ENCODE results near the gene HSPB6.

HSPB6 gene

DNA sequence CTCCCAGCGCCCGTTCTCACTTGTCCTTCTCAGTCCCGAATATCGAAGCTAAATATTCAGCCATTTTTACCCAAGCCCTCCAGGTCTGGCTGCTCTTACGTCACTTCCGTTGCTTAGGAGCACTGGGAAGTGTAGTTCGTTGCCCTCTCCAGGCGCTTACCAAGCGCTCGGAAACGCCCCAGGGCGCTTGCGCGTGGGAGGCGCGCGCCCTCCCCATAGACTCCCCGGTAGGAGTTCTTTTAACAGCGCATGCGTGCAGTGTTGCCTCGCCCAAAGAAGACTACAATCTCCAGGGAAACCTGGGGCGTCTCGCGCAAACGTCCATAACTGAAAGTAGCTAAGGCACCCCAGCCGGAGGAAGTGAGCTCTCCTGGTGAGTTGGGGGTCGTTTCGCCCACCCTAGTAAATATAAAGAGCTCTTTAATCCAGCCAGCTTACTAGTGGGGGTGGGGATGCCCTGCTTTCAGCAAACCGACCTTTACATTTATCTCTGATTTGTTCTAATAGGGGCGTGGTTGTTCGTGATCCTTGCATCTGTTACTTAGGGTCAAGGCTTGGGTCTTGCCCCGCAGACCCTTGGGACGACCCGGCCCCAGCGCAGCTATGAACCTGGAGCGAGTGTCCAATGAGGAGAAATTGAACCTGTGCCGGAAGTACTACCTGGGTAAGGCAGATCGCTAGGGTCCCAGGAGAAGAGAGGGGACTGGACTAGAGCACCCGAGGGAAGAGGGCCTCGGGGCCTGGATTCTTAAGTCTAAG, 11.3 kb downstream of the HSPB6 start, which contains the start of the genes PSENEN and U2AF1L4:
Gene PSENEN (plus strand): TSS at position 324 of the 759 bp plus-strand sequence. CDS start 280 bp downstream, at position 604.
Gene U2AF1L4 (minus strand): TSS at position 91 of the 759 bp plus-strand sequence. CDS start 27 bp downstream, at position 64.
- TF ChIP-seq, protein P1, sequence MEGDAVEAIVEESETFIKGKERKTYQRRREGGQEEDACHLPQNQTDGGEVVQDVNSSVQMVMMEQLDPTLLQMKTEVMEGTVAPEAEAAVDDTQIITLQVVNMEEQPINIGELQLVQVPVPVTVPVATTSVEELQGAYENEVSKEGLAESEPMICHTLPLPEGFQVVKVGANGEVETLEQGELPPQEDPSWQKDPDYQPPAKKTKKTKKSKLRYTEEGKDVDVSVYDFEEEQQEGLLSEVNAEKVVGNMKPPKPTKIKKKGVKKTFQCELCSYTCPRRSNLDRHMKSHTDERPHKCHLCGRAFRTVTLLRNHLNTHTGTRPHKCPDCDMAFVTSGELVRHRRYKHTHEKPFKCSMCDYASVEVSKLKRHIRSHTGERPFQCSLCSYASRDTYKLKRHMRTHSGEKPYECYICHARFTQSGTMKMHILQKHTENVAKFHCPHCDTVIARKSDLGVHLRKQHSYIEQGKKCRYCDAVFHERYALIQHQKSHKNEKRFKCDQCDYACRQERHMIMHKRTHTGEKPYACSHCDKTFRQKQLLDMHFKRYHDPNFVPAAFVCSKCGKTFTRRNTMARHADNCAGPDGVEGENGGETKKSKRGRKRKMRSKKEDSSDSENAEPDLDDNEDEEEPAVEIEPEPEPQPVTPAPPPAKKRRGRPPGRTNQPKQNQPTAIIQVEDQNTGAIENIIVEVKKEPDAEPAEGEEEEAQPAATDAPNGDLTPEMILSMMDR (IDR thresholded peaks at IDR 0.05) = no peak
- no peak for TF ChIP-seq ZFX (IDR thresholded peaks at IDR 0.05; ENCODE audit: borderline replicate concordance)
- H3K27ac ChIP-seq = peak within 1 kb of the TSS; percentile 98

DNA sequence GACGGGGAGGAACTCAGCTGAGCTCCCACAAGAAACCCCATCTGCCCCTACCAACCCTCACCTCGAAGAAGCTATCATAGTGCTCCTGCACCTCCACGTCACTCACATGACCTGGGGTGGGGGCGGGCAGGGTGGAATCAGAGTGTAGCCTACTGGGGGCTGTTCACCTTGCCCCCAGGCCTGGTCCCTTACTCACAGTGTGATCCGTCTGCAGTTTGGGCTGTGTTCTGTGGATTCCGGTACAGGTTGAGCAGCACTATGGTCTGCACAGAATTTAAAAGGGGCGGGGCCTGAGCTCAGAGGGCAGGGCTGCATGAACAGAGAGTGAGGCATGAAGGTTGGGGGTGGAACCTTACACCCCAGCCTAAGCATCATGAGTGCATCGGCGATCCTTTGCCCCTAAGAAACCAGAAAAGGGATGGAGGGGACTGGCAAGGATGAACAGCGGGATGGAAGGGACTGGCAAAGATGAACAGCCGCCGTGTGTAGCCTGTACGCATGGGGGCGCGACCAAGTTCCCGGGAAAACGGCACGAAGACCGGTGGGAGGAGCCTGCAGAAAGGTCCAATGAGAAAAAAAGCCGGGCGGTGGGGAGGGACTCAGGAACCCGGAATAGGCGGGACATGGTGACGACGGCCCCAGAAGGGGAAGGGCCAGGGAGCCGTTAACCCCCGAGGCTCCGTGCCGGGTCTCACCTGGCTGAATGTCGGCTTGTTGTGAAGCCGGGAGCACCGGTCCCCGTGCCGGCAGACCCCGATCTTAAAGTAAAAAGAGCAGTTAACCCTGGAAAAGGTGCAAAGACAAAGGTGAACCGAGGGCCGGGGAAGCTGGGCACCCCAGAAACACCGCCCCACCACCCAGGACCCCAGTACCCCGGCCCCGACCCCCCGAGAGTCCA, 12.2 kb downstream of the HSPB6 start:
- H3K27ac ChIP-seq = peak overlapping the region; percentile 98
- TF ChIP-seq, protein P1 (IDR thresholded peaks at IDR 0.05) = peak; percentile 56
- TF ChIP-seq ZFX (IDR thresholded peaks at IDR 0.05; ENCODE audit: borderline replicate concordance) = no peak

DNA sequence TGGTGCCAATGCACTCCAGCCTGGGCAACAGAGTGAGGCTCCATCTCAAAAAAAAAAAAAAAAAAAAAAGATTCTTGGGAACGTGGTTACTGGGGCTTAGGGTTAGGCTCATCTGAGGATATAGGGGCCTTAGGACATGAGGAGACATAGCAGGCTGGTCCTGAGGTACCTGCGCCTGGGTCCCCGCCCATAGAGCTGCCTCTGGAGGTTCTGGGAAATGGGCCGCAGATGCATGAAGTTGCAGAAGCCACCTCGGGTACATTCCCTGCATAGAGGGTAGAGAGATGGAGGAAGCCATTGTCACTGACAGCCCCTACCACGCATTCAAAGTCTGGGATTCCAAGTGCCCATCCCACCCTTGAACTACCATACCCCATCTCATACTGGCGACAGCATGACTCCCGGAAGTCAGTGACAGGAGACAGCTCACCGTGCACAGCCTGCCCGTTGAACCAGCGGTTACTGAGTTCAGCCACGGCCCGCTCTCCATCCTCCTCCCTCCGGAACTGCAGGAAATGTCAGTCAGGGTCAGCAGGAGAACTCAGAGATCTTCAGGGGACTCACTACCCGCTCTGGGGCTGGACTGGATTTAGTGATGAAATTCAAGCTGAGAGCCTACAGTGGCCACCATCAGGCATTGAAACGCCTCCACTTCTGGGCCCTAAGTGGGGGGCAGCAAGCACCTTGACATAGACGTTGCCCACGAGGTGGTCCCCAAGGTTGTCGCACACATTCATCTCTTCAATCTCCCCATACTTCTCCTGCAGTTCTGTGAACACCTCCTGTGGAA, 13.0 kb downstream of the HSPB6 start:
- H3K27ac ChIP-seq = peak overlapping the region; percentile 98
- TF ChIP-seq, protein P1 (IDR thresholded peaks at IDR 0.05) = no peak
- no peak for TF ChIP-seq ZFX (IDR thresholded peaks at IDR 0.05; ENCODE audit: borderline replicate concordance)

DNA sequence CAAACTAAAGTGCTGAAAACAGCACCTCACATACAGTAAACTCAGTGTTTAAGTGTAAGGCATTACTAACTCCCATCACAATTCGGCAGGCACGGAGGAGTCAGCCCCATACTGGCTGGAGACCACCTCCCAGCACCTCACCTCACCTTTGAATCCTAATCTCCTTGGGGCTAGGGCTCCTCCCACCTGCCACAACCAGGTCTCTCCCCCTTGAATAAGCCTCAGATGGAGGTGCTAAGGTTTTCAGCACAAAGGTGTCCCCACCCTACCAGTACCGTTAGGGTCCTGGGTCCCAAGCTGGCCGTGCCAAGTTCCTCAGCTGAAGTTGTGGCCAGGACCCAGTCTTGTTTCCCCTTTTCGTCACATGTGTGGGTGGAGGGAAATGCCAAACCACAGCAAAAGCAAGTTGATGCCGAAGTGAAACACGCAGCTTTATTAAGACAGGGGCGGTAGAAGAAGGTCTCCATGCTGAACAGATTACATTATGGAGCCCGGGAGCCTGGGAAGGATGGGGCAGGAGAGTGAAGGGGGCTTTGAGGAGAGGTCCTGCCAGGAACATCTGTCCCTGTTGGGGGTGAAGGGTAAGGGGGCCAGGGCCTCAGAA, 14.6 kb downstream of the HSPB6 start, which contains the start of gene IGFLR1:
Gene IGFLR1 (minus strand): TSS at position 332 of the 604 bp plus-strand sequence. CDS start 1,272 bp downstream, outside the sequence.
- H3K27ac ChIP-seq = peak within 1 kb of the TSS; percentile 90
- no peak for TF ChIP-seq ZFX (IDR thresholded peaks at IDR 0.05; ENCODE audit: borderline replicate concordance)
- TF ChIP-seq, protein P1 (IDR thresholded peaks at IDR 0.05) = no peak

GRCh38 chr19:35741203-35741515, 15.7 kb downstream of the HSPB6 start:
- TF ChIP-seq ZFX (IDR thresholded peaks at IDR 0.05; ENCODE audit: borderline replicate concordance) = no peak
- TF ChIP-seq, protein P1 (IDR thresholded peaks at IDR 0.05) = peak; percentile 19; the same call in 1 of the 2 replicates
- H3K27ac ChIP-seq = peak overlapping the region; percentile 90

DNA sequence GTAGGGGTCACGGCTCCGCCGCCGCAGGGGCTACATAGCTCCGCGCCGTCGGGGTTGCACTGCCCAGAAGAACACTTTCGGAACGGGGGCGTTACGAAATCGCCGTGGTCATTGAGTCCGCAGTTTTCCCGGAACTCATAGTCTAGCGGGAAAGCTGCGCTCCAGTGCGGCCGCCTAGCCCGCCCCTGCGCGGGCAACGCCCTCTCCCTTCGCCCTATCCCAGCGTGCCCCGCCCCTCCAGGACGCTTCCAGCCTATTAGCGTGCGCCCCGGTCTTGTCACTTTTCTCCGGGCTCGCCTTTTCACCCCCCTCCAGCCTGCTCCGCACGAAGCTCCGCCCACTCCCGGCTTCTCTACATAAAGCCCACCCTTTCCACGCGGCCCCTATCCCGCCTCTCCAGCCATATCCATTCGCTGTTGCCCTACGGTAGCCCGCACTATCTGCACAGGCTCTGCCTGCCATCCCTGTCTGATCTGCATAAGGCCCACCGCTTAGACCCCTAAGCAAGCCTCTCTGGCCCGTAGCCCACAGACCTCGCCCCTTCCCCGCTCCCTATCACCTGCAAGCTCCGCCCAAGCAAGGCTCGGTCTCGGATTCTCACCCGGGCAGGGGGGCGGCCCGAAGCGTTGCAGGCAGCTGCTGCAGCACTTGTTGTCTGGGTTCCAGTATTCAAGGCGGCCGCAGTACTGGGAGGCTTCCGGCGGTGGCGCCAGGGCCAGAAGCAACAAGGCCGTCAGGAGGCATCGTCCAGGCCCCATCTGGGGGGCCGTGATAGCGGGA, 16.2 kb downstream of the HSPB6 start:
- peak overlapping the region; percentile 90 for H3K27ac ChIP-seq
- TF ChIP-seq, protein P1 (IDR thresholded peaks at IDR 0.05) = peak; percentile 48
- TF ChIP-seq ZFX (IDR thresholded peaks at IDR 0.05; ENCODE audit: borderline replicate concordance) = no peak
